NCI-H460 (cell line): ENCODE results near the gene NUMBL. TPM values are rescaled to one million over a fixed set of nuclear protein-coding genes. Genes with fewer than 3 reads are reported as not detected.
"Not testable (repeated sequence)": the region's sequence is repeated elsewhere in the genome, so short reads cannot be mapped to it uniquely, and the experiment has no call there.

ENCODE experiments used
- DNase-seq: peaks from one replicate; pipeline ENCODE4 v3.0.0-alpha.2; 2016; ENCODE audit warnings: low read depth; ENCODE audit errors: extremely low read depth
- total RNA-seq: library from RNA; depleted of rRNA; stranded (reverse); fragments of >200 nt; shearing (Covaris generic); gene quantifications from 2 replicates; pipeline ENCODE4 v1.2.3, GENCODE V29; 2014

NUMBL gene
- total RNA-seq, 1 experiment from 2014 or later, result 9.8 TPM

- no peak for DNase-seq
Measured at GRCh38 chr19:40638327-40638726, 52.1 kb downstream of the NUMBL start.

GRCh38 chr19:40633207-40633606 is 57.2 kb downstream of the NUMBL start:
- DNase-seq, result no peak

- DNase-seq, result no peak
Measured at GRCh38 chr19:40632311-40633036, 58.0 kb downstream of the NUMBL start.

GRCh38 chr19:40630571-40631160 is 59.8 kb downstream of the NUMBL start:
- no peak for DNase-seq

GRCh38 chr19:40629346-40629745 is 61.1 kb downstream of the NUMBL start:
- DNase-seq, result no peak

GRCh38 chr19:40627486-40628279 is 62.8 kb downstream of the NUMBL start:
- DNase-seq, result no peak

- no peak for DNase-seq
Measured at GRCh38 chr19:40626918-40627317, 63.5 kb downstream of the NUMBL start.

- DNase-seq, result no peak
Measured at GRCh38 chr19:40625406-40626120, 64.9 kb downstream of the NUMBL start.

- DNase-seq, result not testable (repeated sequence)
Measured at GRCh38 chr19:40624369-40625153, 65.9 kb downstream of the NUMBL start.

- peak; percentile 74 for DNase-seq
Measured at GRCh38 chr19:40623403-40624251, 66.8 kb downstream of the NUMBL start.

GRCh38 chr19:40622773-40623075 is 67.7 kb downstream of the NUMBL start:
- no peak for DNase-seq

- no peak for DNase-seq
Measured at GRCh38 chr19:40621966-40622772, 68.3 kb downstream of the NUMBL start.

- no peak for DNase-seq
Measured at GRCh38 chr19:40621283-40621682, 69.2 kb downstream of the NUMBL start.

GRCh38 chr19:40620161-40620485 is 70.3 kb downstream of the NUMBL start:
- no peak for DNase-seq

GRCh38 chr19:40619333-40620160 is 70.9 kb downstream of the NUMBL start:
- no peak for DNase-seq

- DNase-seq, result no peak
Measured at GRCh38 chr19:40617961-40618360, 72.5 kb downstream of the NUMBL start.

GRCh38 chr19:40616941-40617340 is 73.5 kb downstream of the NUMBL start:
- DNase-seq, result no peak

- no peak for DNase-seq
Measured at GRCh38 chr19:40616178-40616577, 74.3 kb downstream of the NUMBL start.
